CD4-positive, alpha-beta memory T cell (primary cell): Measurements from ENCODE around the gene OPRL1. TPM values are rescaled to one million over a fixed set of nuclear protein-coding genes. Genes with fewer than 3 reads are reported as not detected.

Source experiments
- CTCF ChIA-PET: fragments of 350-600 bp; sonication (Branson Sonifier 250); formaldehyde crosslinking; loops from one replicate; lab custom pipeline; 2021; ENCODE audit warnings: inconsistent platforms; ENCODE audit not compliant: partially characterized antibody; lab: Charles Lee
- POLR2A ChIA-PET: fragments of 350-600 bp; sonication (Branson Sonifier 250); formaldehyde crosslinking; loops from one replicate; lab custom pipeline; 2021; ENCODE audit not compliant: partially characterized antibody; lab: Charles Lee
- DNase-seq, 5 donors: peaks; one replicate each; pipeline versions ENCODE4 v3.0.0 to v3.0.0-alpha.2; 2020 to 2022; ENCODE audit warnings: mixed read lengths in 1 of 5
- H3K27ac ChIP-seq: one replicate; pipeline ENCODE4 v1.7.0; 2013; ENCODE audit warnings: low read depth, low read length
- H3K27me3 ChIP-seq: 2 replicates; pipeline ENCODE4 v1.7.0; 2013; ENCODE audit warnings: mild to moderate bottlenecking, low read length, moderate library complexity; ENCODE audit not compliant: insufficient read depth
- H3K36me3 ChIP-seq: 2 replicates; pipeline ENCODE4 v1.7.0; 2013; ENCODE audit warnings: mild to moderate bottlenecking, low read length, moderate library complexity; ENCODE audit not compliant: insufficient read depth
- H3K4me1 ChIP-seq: 2 replicates; pipeline ENCODE4 v1.7.0; 2013; ENCODE audit warnings: mild to moderate bottlenecking, low read length, moderate library complexity; ENCODE audit not compliant: insufficient read depth
- H3K4me3 ChIP-seq, 2 donors: one replicate each; pipeline ENCODE4 v1.7.0; 2013; ENCODE audit warnings: low read length in 2 of 2, mild to moderate bottlenecking in 1 of 2
- H3K9me3 ChIP-seq, 2 donors: one replicate each; pipeline ENCODE4 v1.7.0; 2013; ENCODE audit warnings: low read length in 2 of 2, control low read depth in 1 of 2; ENCODE audit not compliant: control insufficient read depth in 1 of 2
- H3K27ac Mint-ChIP-seq, 7 donors: one replicate each; pipeline ENCODE4 v1.8.0; 2020 to 2021; ENCODE audit warnings: mixed read lengths in 7 of 7, mild to moderate bottlenecking in 6 of 7, inconsistent platforms in 3 of 7, moderate library complexity in 3 of 7
- H3K27me3 Mint-ChIP-seq, 2 donors: one replicate each; pipeline ENCODE4 v1.8.0; 2020 to 2021; ENCODE audit warnings: mixed read lengths in 2 of 2
- H3K36me3 Mint-ChIP-seq, 2 donors: one replicate each; pipeline ENCODE4 v1.8.0; 2020 to 2021; ENCODE audit warnings: mixed read lengths in 2 of 2, inconsistent platforms in 1 of 2, mild to moderate bottlenecking in 1 of 2
- H3K4me1 Mint-ChIP-seq, 4 donors: one replicate each; pipeline ENCODE4 v1.8.0; 2020 to 2021; ENCODE audit warnings: mixed read lengths in 4 of 4, mild to moderate bottlenecking in 1 of 4
- H3K4me3 Mint-ChIP-seq, 8 donors: one replicate each; pipeline ENCODE4 v1.8.0; 2020 to 2021; ENCODE audit warnings: mixed read lengths in 8 of 8, mild to moderate bottlenecking in 7 of 8, moderate library complexity in 6 of 8, inconsistent platforms in 3 of 8
- H3K9me3 Mint-ChIP-seq, 8 donors: one replicate each; pipeline ENCODE4 v1.8.0; 2020 to 2021; ENCODE audit warnings: mixed read lengths in 8 of 8, mild to moderate bottlenecking in 5 of 8, inconsistent platforms in 3 of 8, moderate library complexity in 1 of 8
- intact Hi-C: fragments of 100-400 bp; cut with micrococcal nuclease; formaldehyde crosslinking; loops from one replicate; pipeline ENCODE4 v1.15.1; 2023
- polyA plus RNA-seq, 2 donors: library from polyadenylated mRNA; unstranded; fragments of 300-500 nt; fragmentation: Illumina TruSeq; gene quantifications; one replicate each; pipeline ENCODE4 v1.2.3, GENCODE V29; 2021
- total RNA-seq, 2 experiments: library from RNA; stranded (reverse); gene quantifications; one replicate each; pipeline ENCODE4 v1.2.3, GENCODE V29; 2021

The OPRL1 gene
- total and polyA plus RNA-seq, 4 experiments from 2014 or later = 0.68 to 1.1 (median 0.97) TPM

- Histone ChIP-seq H3K4me1 (peaks cover 16% of the 10 kb centered on the region), H3K4me3 (no peak overlapping the region), H3K27me3 (peaks cover 8% of the 10 kb centered on the region), H3K9me3 (no peaks in the 10 kb centered on the region), H3K27ac (no peak overlapping the region), H3K36me3 (no peaks in the 10 kb centered on the region)
- no peak for DNase-seq
- Mint-ChIP-seq H3K36me3 (peaks cover 2 to 5% of the 10 kb centered on the region in 2 donors), H3K4me3 (no peak overlapping the region), H3K9me3 (peaks cover 0 to 3% (median 0%) of the 10 kb centered on the region in 8 donors), H3K27me3 (peaks cover 2 to 6% of the 10 kb centered on the region in 2 donors), H3K4me1 (peaks cover 7 to 15% (median 9%) of the 10 kb centered on the region in 4 donors), H3K27ac (no peak overlapping the region)
- ChIA-PET CTCF (interaction anchor here (1.1 kb wide), 1 partner anchor 13 kb away, joined by 4 read pairs; the partner anchor contains the start of gene LKAAEAR1), POLR2A (no interaction called here)
- intact Hi-C loops = no loop called here
Observed at GRCh38 chr20:64096535-64096934, 16.7 kb downstream of the OPRL1 start.

- H3K4me1 ChIP-seq = peaks cover 20% of the 10 kb centered on the region
- no peaks in the 10 kb centered on the region for H3K36me3 ChIP-seq
- no peaks in the 10 kb centered on the region for H3K9me3 ChIP-seq
- H3K27ac ChIP-seq = no peak overlapping the region
- no peak overlapping the region for H3K27ac Mint-ChIP-seq
- peaks cover 11% of the 10 kb centered on the region for H3K27me3 ChIP-seq
- POLR2A ChIA-PET = no interaction called here
- no peak for DNase-seq
- H3K9me3 Mint-ChIP-seq = peaks cover 0 to 3% (median 0%) of the 10 kb centered on the region in 8 donors
- peaks cover 9 to 11% of the 10 kb centered on the region in 2 donors for H3K27me3 Mint-ChIP-seq
- H3K4me3 Mint-ChIP-seq = no peak overlapping the region
- no peak overlapping the region for H3K4me3 ChIP-seq
- intact Hi-C loops = no loop called here
- H3K36me3 Mint-ChIP-seq = peaks cover 2 to 5% of the 10 kb centered on the region in 2 donors
- CTCF ChIA-PET = interaction anchor here (1.1 to 1.5 kb wide), 2 partner anchors 21 to 24 kb away, joined by 3 to 6 read pairs; no protein-coding TSS in a partner anchor
- H3K4me1 Mint-ChIP-seq = peaks cover 4 to 20% (median 7%) of the 10 kb centered on the region in 4 donors
Observed at GRCh38 chr20:64098471-64099013, 18.7 kb downstream of the OPRL1 start.

GRCh38 chr20:64099086-64099786 lies 19.4 kb downstream of the OPRL1 start:
- Mint-ChIP-seq H3K27me3 (peaks cover 12 to 15% of the 10 kb centered on the region in 2 donors), H3K9me3 (peaks cover 0 to 3% (median 0%) of the 10 kb centered on the region in 8 donors), H3K4me1 (peaks cover 4 to 20% (median 7%) of the 10 kb centered on the region in 4 donors), H3K4me3 (no peak overlapping the region), H3K27ac (no peak overlapping the region), H3K36me3 (peaks cover 2 to 5% of the 10 kb centered on the region in 2 donors)
- Histone ChIP-seq H3K27ac (no peak overlapping the region), H3K4me3 (no peak overlapping the region), H3K27me3 (peaks cover 11% of the 10 kb centered on the region), H3K36me3 (no peaks in the 10 kb centered on the region), H3K9me3 (no peaks in the 10 kb centered on the region), H3K4me1 (peaks cover 20% of the 10 kb centered on the region)
- POLR2A ChIA-PET = no interaction called here
- CTCF ChIA-PET = interaction anchor here (1.1 to 1.5 kb wide), 3 partner anchors 16 to 23 kb away, joined by 3 to 6 read pairs (median 6); partner anchors contain the start of gene LKAAEAR1
- DNase-seq = no peak
- intact Hi-C loops = no loop called here

GRCh38 chr20:64099880-64100565 lies 20.1 kb downstream of the OPRL1 start:
- peak in 2 of 5 donors; percentile 29 to 72 for DNase-seq
- peak overlapping the region in 3 of 8 donors; percentile 20 to 36 (median 32) for H3K4me3 Mint-ChIP-seq
- Histone ChIP-seq H3K4me3 (no peak overlapping the region), H3K36me3 (no peaks in the 10 kb centered on the region), H3K4me1 (peaks cover 20% of the 10 kb centered on the region), H3K27me3 (peaks cover 11% of the 10 kb centered on the region), H3K9me3 (no peaks in the 10 kb centered on the region), H3K27ac (no peak overlapping the region)
- ChIA-PET POLR2A (no interaction called here), CTCF (interaction anchor here (1.4 to 1.5 kb wide), 3 partner anchors 14 to 20 kb away, joined by 3 to 6 read pairs (median 6); partner anchors contain the start of gene LKAAEAR1)
- peak overlapping the region in 2 of 7 donors; percentile 22 to 40 for H3K27ac Mint-ChIP-seq
- peaks cover 0 to 3% (median 0%) of the 10 kb centered on the region in 8 donors for H3K9me3 Mint-ChIP-seq
- H3K36me3 Mint-ChIP-seq = peaks cover 2 to 5% of the 10 kb centered on the region in 2 donors
- peaks cover 4 to 20% (median 7%) of the 10 kb centered on the region in 4 donors for H3K4me1 Mint-ChIP-seq
- H3K27me3 Mint-ChIP-seq = peaks cover 12 to 15% of the 10 kb centered on the region in 2 donors
- intact Hi-C loops = no loop called here

- H3K4me1 Mint-ChIP-seq = peaks cover 4 to 20% (median 7%) of the 10 kb centered on the region in 4 donors
- no peak overlapping the region for H3K27ac ChIP-seq
- no peak for DNase-seq
- H3K4me1 ChIP-seq = peaks cover 20% of the 10 kb centered on the region
- peaks cover 11% of the 10 kb centered on the region for H3K27me3 ChIP-seq
- H3K36me3 ChIP-seq = no peaks in the 10 kb centered on the region
- H3K36me3 Mint-ChIP-seq = peaks cover 2 to 5% of the 10 kb centered on the region in 2 donors
- H3K4me3 ChIP-seq = no peak overlapping the region
- H3K27ac Mint-ChIP-seq = peak overlapping the region in 1 of 7 donors; percentile 40
- no peaks in the 10 kb centered on the region for H3K9me3 ChIP-seq
- intact Hi-C loops = no loop called here
- H3K4me3 Mint-ChIP-seq = peak overlapping the region in 2 of 8 donors; percentile 20 to 36
- ChIA-PET POLR2A (no interaction called here), CTCF (interaction anchor here (1.4 kb wide), 2 partner anchors 15 to 17 kb away, joined by 3 to 6 read pairs; partner anchors contain the start of gene LKAAEAR1)
- H3K27me3 Mint-ChIP-seq = peaks cover 12 to 15% of the 10 kb centered on the region in 2 donors
- H3K9me3 Mint-ChIP-seq = peaks cover 0 to 3% (median 0%) of the 10 kb centered on the region in 8 donors
Observed at GRCh38 chr20:64100566-64100888, 20.6 kb downstream of the OPRL1 start.

- Histone ChIP-seq H3K27me3 (peaks cover 11% of the 10 kb centered on the region), H3K9me3 (no peaks in the 10 kb centered on the region), H3K27ac (no peak overlapping the region), H3K4me3 (no peak overlapping the region), H3K4me1 (peaks cover 20% of the 10 kb centered on the region), H3K36me3 (no peaks in the 10 kb centered on the region)
- Mint-ChIP-seq H3K9me3 (peaks cover 0 to 3% (median 0%) of the 10 kb centered on the region in 8 donors), H3K4me3 (peak overlapping the region in 4 of 8 donors; percentile 44 to 60 (median 49)), H3K36me3 (peaks cover 2 to 5% of the 10 kb centered on the region in 2 donors), H3K27me3 (peaks cover 12 to 15% of the 10 kb centered on the region in 2 donors), H3K4me1 (peaks cover 4 to 18% (median 8%) of the 10 kb centered on the region in 4 donors), H3K27ac (peak overlapping the region in 3 of 7 donors; percentile 10 to 52 (median 51))
- POLR2A ChIA-PET = no interaction called here
- no peak for DNase-seq
- intact Hi-C loops = no loop called here
- CTCF ChIA-PET = interaction anchor here (0.8 to 1.4 kb wide), 5 partner anchors 10 to 20 kb away, joined by 3 to 4 read pairs (median 3); partner anchors contain the start of gene LKAAEAR1
Observed at GRCh38 chr20:64100946-64101688, 21.2 kb downstream of the OPRL1 start.
